Right kidney (tissue), 9 donors: Measurements from ENCODE around the gene ADAMTSL5.
"Not testable (repeated sequence)": the region's sequence is repeated elsewhere in the genome, so short reads cannot be mapped to it uniquely, and the experiment has no call there.

ENCODE experiments used
- DNase-seq: peaks from one replicate; pipeline ENCODE4 v3.0.0-alpha.2; 2016
- long read RNA-seq, 8 donors: transcript quantifications; one replicate each; lab custom pipeline, GENCODE V29; 2026

Gene ADAMTSL5
- long read RNA-seq, donor 1, partial matches to known transcripts, result 0 of 1 reads
- long read RNA-seq, donor 1, other reads (novel, unspliced or antisense), result 0 of 1 reads
- long read RNA-seq, donor 2, result 0 reads
- long read RNA-seq, donor 3, result 0 reads
- long read RNA-seq, donor 4, result 0 reads
- long read RNA-seq, donor 5, result 0 reads
- long read RNA-seq, donor 6, result 0 reads
- long read RNA-seq, donor 7, result 0 reads
- long read RNA-seq, donor 8, result 0 reads

GRCh38 chr19:1512671-1513498 lies at the start of gene ADAMTSL5:
Gene ADAMTSL5, minus strand, starts transcription at chr19:1513019. Its CDS starts 2,076 bp downstream, at chr19:1510943.
- no peak for DNase-seq

- DNase-seq, result no peak
These were observed 48.5 kb upstream of the ADAMTSL5 start for GRCh38 chr19:1561236-1561842.

DNA sequence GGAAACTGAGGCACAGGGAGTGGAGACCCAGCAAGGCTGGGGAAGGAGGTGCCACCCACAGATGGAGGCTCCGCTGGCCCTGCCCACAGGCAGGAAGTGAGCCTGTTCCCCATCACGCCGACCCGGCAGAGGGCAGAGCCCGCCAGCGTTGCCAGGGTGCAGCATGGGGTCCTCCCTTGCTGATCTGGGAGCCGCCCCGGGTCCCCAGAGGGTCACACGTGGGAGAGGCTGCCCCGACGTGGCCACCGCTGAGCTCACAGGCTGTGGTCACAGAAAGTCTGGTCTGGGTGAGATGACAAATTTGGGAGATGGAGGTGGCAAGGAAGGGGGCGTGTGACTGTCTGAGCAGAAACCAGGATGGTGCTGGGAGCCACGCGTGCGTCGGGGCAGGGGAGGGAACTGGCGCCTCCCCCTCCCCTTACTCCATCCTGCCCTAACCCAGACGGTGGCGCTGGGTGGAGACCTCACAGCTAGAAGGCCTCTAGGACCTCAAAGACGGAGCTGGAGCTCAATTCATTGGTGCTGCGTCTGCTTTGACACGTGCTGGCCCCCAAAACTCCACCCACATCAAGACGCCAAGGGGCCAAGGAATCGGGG lies 47.6 kb upstream of the ADAMTSL5 start:
- no peak for DNase-seq

- no peak for DNase-seq
These were observed 45.7 kb upstream of the ADAMTSL5 start for GRCh38 chr19:1558552-1558951.

DNA sequence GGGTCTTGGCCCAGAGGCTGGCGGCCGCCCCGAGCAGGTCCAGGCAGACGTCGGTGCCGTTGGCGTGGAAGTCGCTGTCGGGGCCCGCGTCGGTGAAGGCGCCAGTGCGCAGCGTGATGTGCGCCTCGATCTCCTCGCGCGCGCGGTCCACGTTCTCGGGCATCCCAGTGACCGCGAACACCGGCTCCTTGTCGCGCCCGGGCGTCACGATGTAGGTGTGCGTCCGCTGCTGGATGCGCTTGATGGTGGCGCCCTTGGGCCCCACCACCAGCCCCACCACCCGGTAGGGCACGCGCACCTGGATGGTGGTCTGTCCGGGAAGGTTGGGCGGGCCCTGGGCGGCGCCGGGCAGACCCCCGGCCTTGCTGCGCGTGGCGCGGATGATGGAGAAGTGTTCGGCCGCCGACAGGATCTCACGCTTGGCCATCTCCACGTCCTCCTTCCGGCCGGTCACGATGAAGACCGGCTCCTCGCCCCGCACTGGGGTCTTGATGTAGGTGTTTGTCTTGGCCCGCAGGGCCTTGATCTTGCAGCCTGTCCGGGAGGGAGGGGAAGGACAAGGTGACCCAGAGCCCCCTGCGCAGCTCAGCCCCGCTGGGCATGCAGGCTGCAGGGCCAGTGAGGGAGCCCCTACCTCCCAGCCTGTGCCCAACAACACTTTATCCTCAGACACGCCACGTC lies 43.7 kb upstream of the ADAMTSL5 start:
- no peak for DNase-seq

DNA sequence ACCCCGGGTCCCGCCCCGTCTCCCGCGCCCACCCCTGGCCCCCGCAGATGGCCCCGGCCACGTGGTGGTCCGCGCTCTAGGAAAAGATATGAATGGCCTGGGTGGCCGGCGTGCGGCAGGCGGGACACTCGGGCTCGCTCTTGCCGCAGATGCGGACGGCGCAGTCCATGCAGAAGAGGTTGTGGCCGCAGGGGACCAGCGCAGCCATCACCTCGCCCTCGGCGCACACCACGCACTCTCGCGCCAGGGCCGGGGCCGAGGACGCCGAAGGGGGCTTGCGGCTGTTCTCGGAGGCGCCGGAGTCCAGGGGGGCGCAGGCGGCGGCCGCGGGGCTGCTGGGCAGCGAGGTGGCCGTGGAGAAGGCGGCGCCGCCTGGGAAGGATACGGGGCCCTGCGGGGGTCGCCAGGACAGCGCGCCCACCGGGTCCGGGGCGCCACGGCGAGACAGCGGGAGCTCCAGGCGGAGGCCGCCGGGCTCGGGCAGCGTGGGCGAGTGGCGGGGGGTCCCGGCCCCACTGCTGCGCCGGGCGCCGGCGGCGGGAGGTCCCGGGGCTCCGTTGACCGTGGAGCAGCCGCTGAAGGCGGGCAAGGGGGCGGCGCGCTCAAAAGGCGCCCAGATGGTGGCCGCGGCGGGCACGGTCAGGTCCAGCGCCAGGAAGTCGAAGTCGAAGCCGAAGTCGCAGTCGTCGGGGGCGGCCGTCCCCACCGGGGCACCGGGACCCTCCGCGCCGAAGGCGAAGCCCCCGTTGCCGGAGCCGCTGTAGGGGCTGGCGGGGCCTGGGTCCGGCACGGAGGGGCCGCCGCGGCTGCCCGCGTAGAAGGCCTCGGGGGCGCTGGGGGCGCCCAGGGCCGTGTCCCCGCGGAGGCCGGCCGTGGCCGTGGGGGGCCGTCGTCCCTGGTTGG lies 42.9 kb upstream of the ADAMTSL5 start:
- no peak for DNase-seq

DNA sequence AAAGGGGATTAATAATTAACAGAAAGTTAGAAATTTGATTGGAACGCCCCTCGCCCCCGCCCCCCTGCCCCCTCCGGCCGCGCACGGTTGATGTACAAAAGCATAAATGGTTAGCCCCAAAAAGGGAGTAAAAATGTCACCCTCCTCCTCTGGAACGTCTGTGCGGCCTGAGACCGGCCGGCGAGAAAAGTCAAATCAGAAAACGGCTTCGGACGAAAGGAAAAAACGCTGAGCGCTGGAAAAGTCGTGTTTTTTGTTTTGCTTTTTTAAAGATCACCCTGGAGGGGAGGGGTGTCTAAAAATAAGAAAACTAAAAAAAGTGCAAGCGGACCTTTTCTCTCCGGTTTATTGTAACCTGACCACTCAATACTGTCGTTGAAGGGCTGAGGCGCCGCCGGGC lies 42.1 kb upstream of the ADAMTSL5 start:
- no peak for DNase-seq

GRCh38 chr19:1553415-1553814 lies 40.6 kb upstream of the ADAMTSL5 start:
- no peak for DNase-seq

DNA sequence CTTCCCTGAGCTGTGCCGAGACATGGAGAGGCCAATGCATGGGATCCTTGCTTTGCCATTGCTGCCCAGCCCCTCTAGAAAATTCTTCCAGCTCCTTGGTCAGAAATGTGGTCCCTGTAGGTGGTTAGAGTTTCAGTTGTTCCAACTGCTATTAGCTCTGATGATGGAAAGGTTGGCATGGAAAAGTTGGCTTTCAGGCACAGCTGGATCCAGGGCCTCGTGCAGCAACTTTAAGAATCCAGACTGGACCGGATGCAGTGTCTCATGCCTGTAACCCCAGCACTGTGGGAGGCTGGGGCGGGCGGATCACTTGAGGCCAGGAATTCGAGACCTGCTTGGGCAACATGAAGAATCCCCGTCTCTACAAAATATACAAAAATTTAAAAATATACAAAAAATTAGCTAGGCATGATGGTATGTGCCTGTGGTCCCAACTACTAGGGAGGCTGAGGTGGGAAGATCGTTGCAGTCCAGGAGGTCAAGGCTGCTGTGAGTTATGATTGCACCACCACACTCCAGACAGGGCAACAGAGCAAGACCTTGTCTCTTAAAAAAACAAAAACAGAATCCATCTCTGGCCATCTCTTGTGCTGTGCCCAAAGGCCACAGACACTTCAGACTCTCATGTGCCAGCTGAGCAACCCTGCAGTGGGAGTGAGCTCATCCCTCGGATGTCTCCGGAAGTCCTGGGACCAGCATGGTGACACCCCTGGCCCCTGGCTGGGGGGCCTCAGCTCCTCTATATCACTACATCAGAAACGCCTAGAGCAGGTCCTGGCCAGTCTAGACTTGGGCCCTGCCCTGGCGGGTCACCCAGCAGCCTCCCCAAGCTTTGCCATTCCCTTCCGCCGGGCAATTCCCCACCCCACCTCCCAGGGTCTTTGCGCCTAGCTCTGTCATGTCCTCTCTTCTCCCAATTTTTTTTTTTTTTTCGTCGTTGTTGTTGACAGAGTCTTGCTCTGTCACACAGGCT lies 38.5 kb upstream of the ADAMTSL5 start:
- DNase-seq, result no peak

DNA sequence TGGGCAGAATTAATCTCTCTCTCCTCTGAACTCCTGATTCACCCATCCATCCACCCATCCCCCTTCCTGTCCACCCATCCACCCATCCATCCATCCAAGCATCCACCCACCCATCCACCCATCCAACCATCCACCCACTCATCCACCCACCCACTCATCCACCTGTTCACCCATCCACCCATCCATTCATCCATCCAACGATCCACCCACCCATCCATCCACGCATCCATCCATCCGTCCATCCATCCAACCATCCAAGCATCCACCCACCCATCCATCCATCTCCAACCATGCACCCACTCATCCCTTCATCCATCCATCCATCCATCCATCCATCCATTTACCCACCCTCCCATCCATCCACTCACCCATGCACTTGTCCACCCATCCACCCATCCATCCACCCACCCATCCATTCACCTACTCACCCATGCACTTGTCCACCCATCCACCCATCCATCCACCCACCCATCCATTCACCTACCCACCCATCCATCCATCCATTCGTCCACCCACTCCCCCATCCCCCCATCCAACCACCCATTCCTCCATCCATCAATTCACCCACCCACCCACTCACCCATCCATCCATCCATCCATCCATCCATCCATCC lies 36.6 kb upstream of the ADAMTSL5 start:
- DNase-seq, result no peak

GRCh38 chr19:1540365-1540925 lies 27.6 kb upstream of the ADAMTSL5 start:
- DNase-seq, result no peak

- DNase-seq, result not testable (repeated sequence)
These were observed 26.9 kb upstream of the ADAMTSL5 start for GRCh38 chr19:1539749-1540148.

- DNase-seq, result no peak
These were observed 26.2 kb upstream of the ADAMTSL5 start for GRCh38 chr19:1538978-1539377.

- not testable (repeated sequence) for DNase-seq
These were observed 22.9 kb upstream of the ADAMTSL5 start for GRCh38 chr19:1535699-1536098.

GRCh38 chr19:1534972-1535371 lies 22.2 kb upstream of the ADAMTSL5 start:
- DNase-seq, result no peak

DNA sequence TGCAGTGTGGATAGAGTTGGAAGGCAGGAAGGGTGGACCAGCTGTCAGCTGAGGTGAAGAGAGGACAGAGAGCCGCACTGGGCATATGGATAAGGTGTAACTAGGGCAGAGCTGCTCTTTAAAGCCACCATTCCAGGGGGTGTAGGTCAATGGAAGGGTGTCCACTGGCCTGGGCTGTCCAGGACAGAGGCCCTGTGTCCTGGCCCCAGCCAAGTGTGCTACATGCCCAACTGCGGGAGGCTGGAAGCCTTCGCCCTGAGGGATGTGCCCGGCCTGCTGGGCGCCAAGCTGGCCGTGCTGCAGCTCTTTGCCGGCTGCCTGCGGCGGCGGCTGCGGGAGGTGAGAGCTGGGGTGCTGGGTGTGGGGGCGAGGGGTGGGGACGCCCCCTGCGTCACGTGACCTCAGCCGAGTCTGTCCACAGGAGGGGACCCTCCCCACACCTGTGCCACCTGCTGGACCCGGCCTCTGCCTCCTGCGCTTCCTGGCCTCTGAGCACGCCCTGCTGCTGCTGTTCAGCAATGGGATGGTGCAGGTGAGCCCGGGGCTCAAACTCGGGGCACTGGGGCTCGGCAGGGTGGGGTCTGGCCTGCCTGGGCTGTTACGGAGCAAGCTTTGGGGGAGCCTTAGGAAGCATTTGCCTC lies 20.8 kb upstream of the ADAMTSL5 start:
- DNase-seq, result no peak

GRCh38 chr19:1532003-1532402 lies 19.2 kb upstream of the ADAMTSL5 start:
- DNase-seq, result no peak

- DNase-seq, result no peak
These were observed 18.8 kb upstream of the ADAMTSL5 start for GRCh38 chr19:1531587-1531986.

DNA sequence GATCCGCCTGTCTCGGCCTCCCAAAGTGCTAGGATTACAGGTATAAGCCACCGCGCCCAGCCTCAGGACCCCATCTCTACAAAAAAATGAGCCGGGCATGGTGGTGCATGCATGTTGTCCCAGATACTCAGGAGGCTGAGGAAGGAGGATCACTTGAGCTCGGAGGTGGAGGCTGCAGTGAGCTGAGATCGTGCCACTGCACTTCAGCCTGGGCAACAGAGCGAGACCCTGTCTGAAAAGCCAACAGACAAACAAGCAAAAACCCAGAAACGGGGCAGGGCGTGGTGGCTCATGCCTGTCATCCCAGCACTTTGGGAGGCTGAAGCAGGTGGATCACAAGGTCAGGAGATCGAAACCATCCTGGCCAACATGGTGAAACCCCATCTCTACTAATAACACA lies 18.0 kb upstream of the ADAMTSL5 start:
- not testable (repeated sequence) for DNase-seq
